ENCODE data around the gene CENPM.

DNA sequence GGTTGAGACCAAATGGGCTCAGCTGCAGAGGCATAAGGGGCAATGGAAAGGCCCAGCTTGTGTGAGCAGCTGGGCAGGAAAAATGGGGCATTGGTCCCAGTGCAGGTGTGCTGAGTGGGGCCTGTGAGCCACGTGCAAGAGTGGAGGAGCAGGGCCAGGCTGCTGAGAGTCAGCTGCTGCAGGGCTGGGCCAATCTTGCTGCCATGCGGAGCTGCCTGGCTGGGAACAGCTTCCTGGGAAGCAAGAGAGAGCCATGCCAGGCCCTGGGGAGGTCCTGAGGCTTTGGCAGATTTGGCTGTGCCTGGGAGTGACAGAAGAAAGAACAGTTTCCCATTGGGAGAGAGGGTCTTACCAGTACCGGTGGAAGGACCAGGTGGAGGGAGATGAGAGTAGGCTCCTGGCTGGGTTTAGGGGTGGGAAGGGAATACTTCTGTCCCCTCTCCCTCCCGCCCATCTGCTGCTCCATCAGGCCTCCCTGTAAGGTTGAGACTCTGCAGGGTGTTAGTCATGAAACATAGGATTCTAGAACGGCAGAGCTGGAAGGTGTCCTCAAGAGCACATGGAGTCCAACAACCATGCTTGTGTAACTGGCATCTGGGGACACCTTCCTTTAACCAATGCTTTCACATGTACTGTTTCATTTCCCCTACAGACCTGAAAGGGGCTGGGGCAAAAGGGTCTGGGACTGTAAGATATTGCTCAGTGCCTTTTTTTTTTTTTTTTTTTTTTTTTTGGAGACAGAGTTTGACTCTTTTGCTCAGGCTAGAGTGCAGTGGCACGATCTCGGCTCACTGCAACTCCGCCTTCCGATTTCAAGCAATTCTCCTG is 32.7 kb upstream of the CENPM start:
- no peak for TF ChIP-seq CTCF (IDR thresholded peaks at IDR 0.05; ENCODE audit: insufficient read depth, low read length, poor library complexity, severe bottlenecking)
- no peak for TF ChIP-seq EZH2phosphoT487 (conservative IDR thresholded peaks at IDR 0.05; ENCODE audit: low read length)

All from SU-DHL-6 (cell line).